Retinal pigment epithelial cell (primary cell): Measurements from ENCODE around the gene AADAT.
"Not testable (repeated sequence)": the region's sequence is repeated elsewhere in the genome, so short reads cannot be mapped to it uniquely, and the experiment has no call there.

Source experiments
- DNase-seq: peaks from one replicate; pipeline ENCODE4 v3.0.0-alpha.2; 2010; ENCODE audit warnings: low read depth
- H3K4me3 ChIP-seq: 2 replicates; pipeline ENCODE4 v1.5.1; 2011; ENCODE audit warnings: mild to moderate bottlenecking, low read length, control low read depth, moderate library complexity
- TF ChIP-seq, protein P1 (sequence below): conservative IDR thresholded peaks from 2 replicates; pipeline ENCODE4 v1.5.1; 2011; ENCODE audit warnings: low read depth, low read length, control low read depth, inconsistent platforms

The AADAT gene

DNA sequence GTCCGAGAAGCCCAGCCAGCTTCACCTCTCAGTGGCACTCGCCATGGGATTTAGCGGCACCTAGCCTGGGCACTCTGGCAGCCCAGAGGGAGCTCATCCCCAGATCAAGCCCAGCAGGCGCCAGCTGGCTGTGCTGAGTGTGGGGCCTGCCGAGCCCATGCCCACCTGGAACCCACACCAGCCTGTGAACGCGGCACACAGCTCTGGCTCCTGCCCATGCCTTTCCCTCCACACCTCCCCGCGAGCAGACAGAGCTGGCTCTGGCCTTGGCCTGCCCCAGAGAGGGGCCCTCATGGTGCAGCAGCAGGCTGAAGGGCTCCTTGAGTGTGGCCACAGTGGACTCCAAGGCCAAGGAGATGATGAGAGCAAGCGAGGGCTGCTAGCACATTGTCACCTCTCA is 38.0 kb upstream of the AADAT start:
- no peak for DNase-seq

DNA sequence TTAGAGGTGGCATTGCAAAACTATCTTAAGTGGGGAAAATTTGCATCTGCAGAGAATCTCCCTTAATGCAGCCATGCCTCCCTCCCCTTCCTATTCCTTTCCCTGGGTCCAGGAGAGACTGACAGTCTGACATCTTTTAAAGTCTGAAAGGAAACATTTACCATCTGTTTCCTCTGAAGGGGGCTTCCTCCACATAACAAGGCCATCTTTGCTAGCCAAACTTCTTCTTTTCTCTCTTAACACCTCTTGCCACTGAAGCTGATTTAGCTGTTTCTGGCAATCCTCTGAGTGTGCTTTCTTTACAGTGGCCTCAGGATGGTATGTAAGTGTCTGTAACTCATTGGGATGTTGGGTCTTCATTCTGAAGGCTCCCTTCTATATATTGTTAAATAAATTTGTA is 34.6 kb upstream of the AADAT start:
- TF ChIP-seq, protein P1, sequence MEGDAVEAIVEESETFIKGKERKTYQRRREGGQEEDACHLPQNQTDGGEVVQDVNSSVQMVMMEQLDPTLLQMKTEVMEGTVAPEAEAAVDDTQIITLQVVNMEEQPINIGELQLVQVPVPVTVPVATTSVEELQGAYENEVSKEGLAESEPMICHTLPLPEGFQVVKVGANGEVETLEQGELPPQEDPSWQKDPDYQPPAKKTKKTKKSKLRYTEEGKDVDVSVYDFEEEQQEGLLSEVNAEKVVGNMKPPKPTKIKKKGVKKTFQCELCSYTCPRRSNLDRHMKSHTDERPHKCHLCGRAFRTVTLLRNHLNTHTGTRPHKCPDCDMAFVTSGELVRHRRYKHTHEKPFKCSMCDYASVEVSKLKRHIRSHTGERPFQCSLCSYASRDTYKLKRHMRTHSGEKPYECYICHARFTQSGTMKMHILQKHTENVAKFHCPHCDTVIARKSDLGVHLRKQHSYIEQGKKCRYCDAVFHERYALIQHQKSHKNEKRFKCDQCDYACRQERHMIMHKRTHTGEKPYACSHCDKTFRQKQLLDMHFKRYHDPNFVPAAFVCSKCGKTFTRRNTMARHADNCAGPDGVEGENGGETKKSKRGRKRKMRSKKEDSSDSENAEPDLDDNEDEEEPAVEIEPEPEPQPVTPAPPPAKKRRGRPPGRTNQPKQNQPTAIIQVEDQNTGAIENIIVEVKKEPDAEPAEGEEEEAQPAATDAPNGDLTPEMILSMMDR = no peak
- no peak overlapping the region for H3K4me3 ChIP-seq
- DNase-seq = no peak

More for the DNA sequence above, 38.0 kb upstream of the AADAT start:
- TF ChIP-seq, protein P1 = no peak
- no peak overlapping the region for H3K4me3 ChIP-seq

DNA sequence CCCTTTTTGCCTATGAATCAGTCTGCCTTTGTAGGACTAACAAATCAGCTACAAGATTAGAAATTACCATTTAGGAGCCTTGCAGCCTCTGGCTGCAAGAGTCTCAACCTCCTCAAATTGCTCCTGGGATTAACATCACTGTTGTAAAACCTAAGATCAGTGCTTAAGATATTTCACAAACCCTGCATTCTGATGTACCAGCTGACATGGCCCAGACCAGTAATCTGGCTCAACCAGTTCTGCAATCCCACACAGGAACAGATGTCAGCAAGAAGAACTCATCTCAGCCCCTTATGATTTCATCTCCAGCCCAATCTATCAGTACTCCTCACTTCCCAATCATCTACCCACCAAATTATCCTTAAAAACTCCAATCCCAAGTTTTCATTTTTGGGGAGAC is 32.5 kb upstream of the AADAT start:
- no peak overlapping the region for H3K4me3 ChIP-seq
- DNase-seq = no peak
- TF ChIP-seq, protein P1 = no peak

DNA sequence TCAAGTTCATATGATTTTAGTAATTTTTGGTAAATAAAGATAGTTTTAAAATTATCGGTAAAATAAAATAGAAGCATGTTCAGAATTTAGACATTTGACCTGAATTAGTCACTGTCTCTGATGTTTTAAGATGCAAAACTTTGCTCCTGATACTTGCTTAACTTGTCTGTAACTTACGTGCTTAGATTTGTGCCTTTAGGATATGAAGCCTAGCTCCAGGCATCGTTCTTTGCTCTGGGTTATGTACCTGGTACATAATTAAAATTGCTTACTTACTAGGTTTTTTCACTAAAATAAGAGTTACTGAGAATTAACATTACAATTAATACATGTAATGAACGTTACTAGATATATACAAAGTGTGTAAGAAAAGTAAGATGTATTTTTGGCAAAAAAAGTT is 24.9 kb upstream of the AADAT start:
- H3K4me3 ChIP-seq = no peak overlapping the region
- TF ChIP-seq, protein P1 = no peak
- DNase-seq = no peak

DNA sequence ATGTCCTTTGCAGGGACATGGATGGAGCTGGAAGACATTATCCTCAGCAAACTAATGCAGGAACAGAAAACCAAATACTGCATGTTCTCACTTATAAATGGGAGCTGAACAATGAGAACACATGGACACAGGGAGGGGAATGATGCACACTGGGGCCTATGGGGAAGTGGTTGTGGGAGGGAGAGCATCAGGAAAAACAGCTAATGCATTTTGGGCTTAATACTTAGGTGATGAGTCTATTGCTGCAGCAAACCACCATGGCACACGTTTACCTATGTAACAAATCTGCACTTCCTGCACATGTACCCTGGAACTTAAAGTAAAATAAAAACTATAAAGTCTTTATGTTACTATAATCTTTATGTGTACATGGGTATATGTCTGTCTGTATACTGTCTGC is 24.4 kb upstream of the AADAT start:
- not testable (repeated sequence) for H3K4me3 ChIP-seq, DNase-seq

DNA sequence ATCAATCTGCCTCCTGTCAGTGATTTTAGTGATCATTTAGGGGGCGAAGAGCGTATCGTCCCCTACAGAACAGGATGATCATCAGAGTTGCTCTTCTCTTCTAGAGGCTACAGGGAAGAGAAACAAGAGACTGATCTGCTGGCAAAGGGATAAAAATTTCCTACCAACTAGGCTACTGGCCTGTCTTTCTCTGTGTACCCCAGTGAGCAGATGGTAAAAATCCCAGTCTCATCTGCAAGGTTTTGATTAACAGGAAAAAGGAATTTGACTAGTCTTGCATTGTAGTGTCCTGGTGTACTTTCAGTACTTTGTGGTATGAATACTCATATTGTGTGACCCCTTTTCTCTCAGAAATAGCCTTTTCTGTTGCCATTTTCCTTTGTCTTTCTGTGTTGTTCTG is 21.8 kb upstream of the AADAT start:
- DNase-seq = no peak
- TF ChIP-seq, protein P1 = no peak
- H3K4me3 ChIP-seq = no peak overlapping the region

DNA sequence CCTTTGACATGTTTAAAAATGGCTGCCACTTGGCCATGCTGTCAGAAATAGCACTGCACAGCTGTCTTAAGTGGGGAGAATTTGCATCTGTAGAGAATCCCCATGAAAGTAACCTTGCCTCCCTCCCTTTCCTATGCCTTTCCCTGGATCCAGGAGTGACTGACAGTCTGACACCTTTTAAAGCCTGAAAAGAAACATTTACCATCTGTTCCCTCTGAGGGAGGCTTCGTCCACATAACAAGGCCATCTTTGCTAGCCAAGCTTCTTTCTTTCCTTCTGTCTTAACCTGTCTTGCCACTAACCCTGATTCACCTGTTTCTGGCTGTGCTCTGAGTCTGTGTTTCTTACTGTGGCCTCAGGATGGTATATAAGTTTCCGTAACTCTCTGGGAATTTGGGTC is 21.3 kb upstream of the AADAT start:
- no peak for DNase-seq
- TF ChIP-seq, protein P1 = no peak
- no peak overlapping the region for H3K4me3 ChIP-seq

DNA sequence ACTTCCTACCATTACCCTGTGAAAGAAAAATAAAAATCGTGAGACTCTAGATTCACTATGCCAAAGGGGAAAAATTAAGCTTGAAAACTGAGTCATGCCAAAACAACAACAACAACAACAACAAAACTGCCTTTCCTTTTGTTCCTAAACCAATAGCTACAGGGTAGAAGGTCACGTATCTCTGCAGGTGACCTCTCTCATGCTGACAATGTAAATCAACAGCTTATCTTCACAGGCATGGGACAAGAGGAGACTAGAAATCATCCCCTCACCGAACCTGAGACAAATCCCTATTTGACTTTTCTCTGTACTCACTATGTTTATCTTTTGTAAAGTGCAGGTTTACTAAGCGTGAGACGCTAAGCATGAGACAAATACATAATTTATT is 20.5 kb upstream of the AADAT start:
- TF ChIP-seq, protein P1 = no peak
- no peak for DNase-seq
- no peak overlapping the region for H3K4me3 ChIP-seq
